Measurements from ENCODE around the gene RNF144A. TPM values are rescaled to one million over a fixed set of nuclear protein-coding genes. Genes with fewer than 3 reads are reported as not detected.
A peak's percentile ranks its signal among the peaks of the same experiment; 100 is the strongest.

Gene RNF144A
- total and polyA plus RNA-seq, 2 of the 13 experiments (the other 11 are each of a cell fraction or from before 2014, with no cell fraction given), result 13.9 to 16.5 TPM

GRCh38 chr2:7037340-7038333, 120.4 kb downstream of the RNF144A start:
- Histone ChIP-seq H3K4me3 (replicated peaks in 1 of 3; ENCODE audit: insufficient read depth in 1 of 3, low read depth in 2 of 3, low read length in 3 of 3) (no peak overlapping the region), H3K27ac (ENCODE audit: extremely low read length, insufficient read depth, low read length) (no peak overlapping the region), H4K20me1 (ENCODE audit: insufficient read depth, low read length) (no peaks in the 10 kb centered on the region; the same call in 1 of the 2 replicates), H2AFZ (ENCODE audit: low read length) (no peak overlapping the region), H3K79me2 (ENCODE audit: insufficient read depth, low read length) (no peaks in the 10 kb centered on the region), H3K4me1 (ENCODE audit: insufficient read depth, low read length) (no peaks in the 10 kb centered on the region), H3K4me2 (ENCODE audit: low read depth, low read length) (no peak overlapping the region), H3K9me3 (ENCODE audit: low read length) (no peaks in the 10 kb centered on the region), H3K27me3 (ENCODE audit: control insufficient read depth in 1 of 2, insufficient read depth in 2 of 2, low read length in 2 of 2) (no peaks in the 10 kb centered on the region), H3K36me3 (replicated peaks in 1 of 2; ENCODE audit: control insufficient read depth in 1 of 2, insufficient read depth in 2 of 2, low read length in 2 of 2) (peaks cover 8 to 18% of the 10 kb centered on the region in 2 experiments), H3K9ac (ENCODE audit: insufficient read depth, low read depth, low read length) (no peak overlapping the region)
- peak; percentile 66 for FAIRE-seq
- peak; percentile 93 for ATAC-seq
- ChIA-PET CTCF (ENCODE audit: low intra/inter-chr PET ratio, low total read pairs) (interaction anchor here (0.8 to 1.8 kb wide), 3 partner anchors 46 to 140 kb away, joined by 3 to 11 read pairs (median 5); partner anchors contain the start of gene RNF144A), POLR2A (no interaction called here)
- 72% methylated on average over 18 of the region's 18 CpGs for WGBS (ENCODE audit: low lambda C conversion rate)
- DNase-seq (ENCODE audit: low spot score), result peak; percentile 41
- BruUV-seq (replicated peaks), result no TSS peak
- in situ Hi-C loops (cut with HindIII; ENCODE audit: extremely low pct_ligation_motif_present, low pct_unique_long_range_greater_than_20kb) (no loop called here), intact Hi-C loops (cut with micrococcal nuclease; ENCODE audit: unreplicated experiment) (loop anchor here (1.0 kb wide), 1 partner anchor 45 kb away; no protein-coding TSS in a partner anchor)
- TF ChIP-seq SMAD3 (CRISPR knock-in tag; IDR thresholded peaks at IDR 0.05) (0 out of 2 replicates have a peak, but pooled peaks have one; percentile 32), RAD21 (CRISPR knock-in tag; IDR thresholded peaks at IDR 0.05) (peak; percentile 64), TGIF2 (CRISPR knock-in tag; IDR thresholded peaks at IDR 0.05) (0 out of 2 replicates have a peak, but pooled peaks have one; percentile 39), NFKBIZ (CRISPR knock-in tag; IDR thresholded peaks at IDR 0.05) (no peak), PCBP1 (IDR thresholded peaks at IDR 0.05; ENCODE audit: borderline replicate concordance, low read depth, low read length) (no peak), ZSCAN12 (CRISPR knock-in tag; IDR thresholded peaks at IDR 0.05) (no peak), ETV5 (CRISPR knock-in tag; IDR thresholded peaks at IDR 0.05; ENCODE audit: borderline replicate concordance) (0 out of 2 replicates have a peak, but pooled peaks have one; percentile 34), TEAD3 (CRISPR knock-in tag; optimal IDR thresholded peaks at IDR 0.05; ENCODE audit: borderline replicate concordance) (peak; percentile 74), HMGXB4 (CRISPR knock-in tag; IDR thresholded peaks at IDR 0.05; ENCODE audit: borderline replicate concordance in 1 of 2, low read depth in 1 of 2) (0 out of 4 replicates have a peak, but pooled peaks of 1 of the 2 experiments have one; percentile 23), ZNF138 (CRISPR knock-in tag; IDR thresholded peaks at IDR 0.05; ENCODE audit: low read depth) (0 out of 2 replicates have a peak, but pooled peaks have one; percentile 37), GPBP1L1 (CRISPR knock-in tag; IDR thresholded peaks at IDR 0.05) (no peak), ZNF331 (CRISPR knock-in tag; IDR thresholded peaks at IDR 0.05) (0 out of 2 replicates have a peak, but pooled peaks have one; percentile 35), MAX (IDR thresholded peaks at IDR 0.05) (peak; percentile 31; the same call in 1 of the 2 replicates), STAG1 (CRISPR knock-in tag; IDR thresholded peaks at IDR 0.05) (peak; percentile 69), ZNF282 (IDR thresholded peaks at IDR 0.05; ENCODE audit: partially characterized antibody) (no peak), ATAD3A (CRISPR knock-in tag; IDR thresholded peaks at IDR 0.05) (no peak), ELF3 (CRISPR knock-in tag; IDR thresholded peaks at IDR 0.05) (0 out of 2 replicates have a peak, but pooled peaks have one; percentile 16)
- TF ChIP-seq, protein P1, sequence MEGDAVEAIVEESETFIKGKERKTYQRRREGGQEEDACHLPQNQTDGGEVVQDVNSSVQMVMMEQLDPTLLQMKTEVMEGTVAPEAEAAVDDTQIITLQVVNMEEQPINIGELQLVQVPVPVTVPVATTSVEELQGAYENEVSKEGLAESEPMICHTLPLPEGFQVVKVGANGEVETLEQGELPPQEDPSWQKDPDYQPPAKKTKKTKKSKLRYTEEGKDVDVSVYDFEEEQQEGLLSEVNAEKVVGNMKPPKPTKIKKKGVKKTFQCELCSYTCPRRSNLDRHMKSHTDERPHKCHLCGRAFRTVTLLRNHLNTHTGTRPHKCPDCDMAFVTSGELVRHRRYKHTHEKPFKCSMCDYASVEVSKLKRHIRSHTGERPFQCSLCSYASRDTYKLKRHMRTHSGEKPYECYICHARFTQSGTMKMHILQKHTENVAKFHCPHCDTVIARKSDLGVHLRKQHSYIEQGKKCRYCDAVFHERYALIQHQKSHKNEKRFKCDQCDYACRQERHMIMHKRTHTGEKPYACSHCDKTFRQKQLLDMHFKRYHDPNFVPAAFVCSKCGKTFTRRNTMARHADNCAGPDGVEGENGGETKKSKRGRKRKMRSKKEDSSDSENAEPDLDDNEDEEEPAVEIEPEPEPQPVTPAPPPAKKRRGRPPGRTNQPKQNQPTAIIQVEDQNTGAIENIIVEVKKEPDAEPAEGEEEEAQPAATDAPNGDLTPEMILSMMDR (CRISPR knock-in tag; IDR thresholded peaks at IDR 0.05), result peak; percentile 87

All from HepG2 (cell line).